HG03045 (cell line): Measurements from ENCODE around the gene DAPK1.

Source experiments
- ATAC-seq: cut with Tn5 transposase; IDR thresholded peaks from one replicate; pipeline ENCODE4 v1.9.1; 2021; ENCODE audit warnings: mild to moderate bottlenecking, moderate library complexity; ENCODE audit not compliant: unreplicated experiment

The DAPK1 gene

DNA sequence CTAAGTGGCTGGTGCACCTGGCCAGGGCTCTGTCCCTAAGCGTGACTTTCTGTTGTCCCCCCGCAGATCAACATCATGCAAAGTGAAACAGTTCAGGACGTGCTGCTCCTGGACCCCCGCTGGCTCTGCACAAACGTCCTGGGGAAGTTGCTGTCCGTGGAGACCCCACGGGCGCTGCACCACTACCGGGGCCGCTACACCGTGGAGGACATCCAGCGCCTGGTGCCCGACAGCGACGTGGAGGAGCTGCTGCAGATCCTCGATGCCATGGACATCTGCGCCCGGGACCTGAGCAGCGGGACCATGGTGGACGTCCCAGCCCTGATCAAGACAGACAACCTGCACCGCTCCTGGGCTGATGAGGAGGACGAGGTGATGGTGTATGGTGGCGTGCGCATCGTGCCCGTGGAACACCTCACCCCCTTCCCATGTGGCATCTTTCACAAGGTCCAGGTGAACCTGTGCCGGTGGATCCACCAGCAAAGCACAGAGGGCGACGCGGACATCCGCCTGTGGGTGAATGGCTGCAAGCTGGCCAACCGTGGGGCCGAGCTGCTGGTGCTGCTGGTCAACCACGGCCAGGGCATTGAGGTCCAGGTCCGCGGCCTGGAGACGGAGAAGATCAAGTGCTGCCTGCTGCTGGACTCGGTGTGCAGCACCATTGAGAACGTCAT, 208.5 kb downstream of the DAPK1 start:
- ATAC-seq = no peak

DNA sequence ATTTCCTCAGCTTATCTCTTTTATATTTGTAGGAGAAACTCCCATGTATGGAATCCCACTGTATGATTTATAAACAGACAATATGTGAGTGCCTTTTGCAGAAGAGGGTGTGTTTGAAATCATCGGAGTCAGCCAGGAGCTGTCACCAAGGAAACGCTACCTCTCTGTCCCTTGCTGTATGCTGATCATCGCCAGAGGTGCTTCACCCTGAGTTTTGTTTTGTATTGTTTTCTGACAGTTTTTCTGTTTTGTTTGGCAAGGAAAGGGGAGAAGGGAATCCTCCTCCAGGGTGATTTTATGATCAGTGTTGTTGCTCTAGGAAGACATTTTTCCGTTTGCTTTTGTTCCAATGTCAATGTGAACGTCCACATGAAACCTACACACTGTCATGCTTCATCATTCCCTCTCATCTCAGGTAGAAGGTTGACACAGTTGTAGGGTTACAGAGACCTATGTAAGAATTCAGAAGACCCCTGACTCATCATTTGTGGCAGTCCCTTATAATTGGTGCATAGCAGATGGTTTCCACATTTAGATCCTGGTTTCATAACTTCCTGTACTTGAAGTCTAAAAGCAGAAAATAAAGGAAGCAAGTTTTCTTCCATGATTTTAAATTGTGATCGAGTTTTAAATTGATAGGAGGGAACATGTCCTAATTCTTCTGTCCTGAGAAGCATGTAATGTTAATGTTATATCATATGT, 210.3 kb downstream of the DAPK1 start:
- ATAC-seq = no peak

DNA sequence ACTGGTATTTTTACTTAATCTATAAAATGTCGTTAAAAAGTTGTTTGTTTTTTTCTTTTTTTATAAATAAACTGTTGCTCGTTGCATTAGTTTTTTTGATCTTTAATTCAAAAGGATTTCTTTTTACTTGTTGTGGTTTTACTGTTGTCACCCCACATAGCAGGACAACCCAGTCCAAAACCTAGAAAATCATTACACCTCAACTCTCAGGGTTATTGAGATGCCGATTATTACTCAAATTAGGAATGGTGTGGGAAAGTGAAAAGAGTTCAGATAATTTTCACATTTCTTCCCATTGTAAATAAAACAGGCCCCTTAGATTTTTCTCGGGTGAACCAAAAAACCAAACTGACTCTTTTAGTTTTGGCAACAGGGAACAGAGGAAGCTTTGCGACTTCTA, 210.9 kb downstream of the DAPK1 start:
- no peak for ATAC-seq

DNA sequence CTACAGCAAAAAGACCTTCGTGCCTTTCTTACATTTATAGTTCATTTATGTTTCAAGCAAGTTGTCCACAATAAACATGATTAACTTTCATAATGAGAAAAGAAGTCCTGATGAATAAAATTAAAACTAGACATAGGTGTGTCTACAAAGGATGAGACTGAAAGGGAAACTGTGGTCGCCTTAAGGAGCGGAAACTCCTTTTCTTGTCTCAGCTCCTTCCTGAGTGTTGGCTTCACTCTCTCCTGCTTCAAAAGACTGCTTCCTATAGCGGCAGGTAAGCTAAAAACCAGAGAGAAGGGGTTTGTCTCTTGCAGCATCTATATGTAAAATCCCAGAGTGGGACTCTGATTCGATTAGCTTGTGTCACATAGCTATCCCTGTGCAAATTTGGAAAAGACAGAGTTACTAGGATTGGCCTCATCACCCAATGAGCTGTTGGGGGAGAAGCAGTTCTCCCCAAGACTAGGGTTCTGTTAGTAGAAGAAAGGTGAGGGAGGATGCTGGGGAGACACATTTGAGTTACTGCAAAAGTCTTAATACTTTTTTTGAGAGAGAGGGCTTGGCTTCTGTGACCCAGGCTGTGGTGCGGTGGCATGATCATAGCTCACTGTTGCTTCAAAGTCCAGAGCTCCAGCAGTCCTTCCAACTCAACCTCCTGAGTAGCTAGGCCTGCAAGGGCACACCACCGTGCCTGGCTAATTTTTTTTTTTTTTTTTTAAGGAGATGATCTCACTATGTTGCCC, 211.5 kb downstream of the DAPK1 start:
- no peak for ATAC-seq

DNA sequence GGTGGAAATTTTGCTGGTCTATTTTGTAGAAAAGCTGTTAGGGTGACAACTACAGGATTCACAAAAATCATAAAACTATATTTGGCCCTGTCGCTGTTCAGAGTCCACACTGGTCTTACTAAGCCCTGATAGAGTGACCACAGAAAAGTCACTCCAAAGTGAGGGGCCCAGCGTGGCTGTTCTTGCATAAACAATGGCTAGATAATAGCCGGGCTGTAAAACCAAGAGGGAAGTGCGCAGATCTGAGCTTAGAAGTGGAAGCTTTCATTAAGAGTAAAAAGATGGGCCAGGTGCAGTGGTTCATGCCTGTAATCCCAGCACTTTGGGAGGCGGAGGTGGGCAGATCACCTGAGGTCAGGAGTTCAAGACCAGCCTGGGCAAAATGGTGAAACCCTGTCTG, 212.8 kb downstream of the DAPK1 start:
- no peak for ATAC-seq

DNA sequence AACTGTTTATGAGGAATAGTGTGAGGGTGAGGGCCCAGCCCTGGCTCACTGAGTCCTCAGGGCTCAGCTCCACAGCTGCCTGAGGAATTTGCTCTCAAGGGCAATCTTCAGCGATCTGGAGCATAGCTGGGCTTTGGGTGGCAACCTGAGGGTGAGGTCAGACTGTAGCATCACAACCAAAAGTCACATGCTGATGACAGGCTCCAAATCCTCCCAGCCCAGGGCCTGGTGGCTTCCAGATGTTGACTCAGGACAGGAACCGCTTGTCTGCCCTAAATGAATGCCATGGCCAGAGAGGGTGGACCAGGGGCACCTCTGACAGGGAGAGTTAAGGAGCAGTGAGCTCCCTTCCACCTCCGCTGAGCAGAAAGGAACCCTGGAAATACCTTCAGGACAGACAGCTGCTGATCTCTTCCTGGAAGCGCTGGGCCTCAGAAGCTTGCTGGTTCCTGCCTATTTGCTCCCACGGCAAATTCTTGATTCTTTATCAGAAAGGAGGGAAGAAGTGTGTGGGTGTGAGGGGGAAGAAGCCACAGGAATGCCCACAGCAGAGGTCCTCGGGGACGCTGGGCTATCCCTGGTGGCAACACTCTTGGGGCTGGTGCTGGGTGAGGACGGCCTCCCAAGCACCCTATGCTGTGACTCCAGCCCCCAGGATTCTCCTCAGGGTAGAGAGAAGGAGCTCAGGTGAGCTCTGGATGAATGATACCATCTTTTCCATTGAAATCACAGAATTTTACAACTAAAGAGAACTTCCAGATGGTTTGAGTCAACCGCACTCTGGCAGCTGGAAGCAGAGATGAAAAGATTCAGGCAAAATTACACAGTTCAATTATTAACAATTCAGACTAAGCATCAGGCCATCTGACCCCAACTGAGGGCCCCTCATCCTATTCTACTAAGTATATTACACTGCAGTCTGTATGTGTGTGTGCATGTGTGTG, 214.5 kb downstream of the DAPK1 start:
- ATAC-seq = no peak

DNA sequence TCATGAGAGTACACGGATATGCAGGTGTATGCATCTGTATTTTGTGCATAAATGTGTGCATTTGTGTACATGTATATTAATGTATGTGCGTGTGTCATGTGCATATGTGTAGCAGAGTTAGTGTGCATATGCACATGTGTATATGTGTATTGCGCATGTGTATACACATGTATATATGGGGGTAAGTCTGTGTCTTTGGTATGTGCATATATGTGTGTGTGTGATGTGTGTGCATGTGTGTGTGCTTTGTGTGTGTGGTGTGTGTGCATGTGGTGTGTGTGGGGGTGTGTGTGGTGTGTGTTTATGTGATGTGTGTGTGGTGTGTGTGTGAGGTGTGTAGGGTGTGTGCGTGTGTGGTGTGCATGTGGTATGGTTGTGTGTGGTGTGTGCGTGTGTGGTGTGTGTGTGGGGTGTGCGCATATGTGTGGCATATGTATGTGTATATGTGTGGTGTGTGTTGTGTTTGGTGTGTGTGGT, 215.2 kb downstream of the DAPK1 start:
- no peak for ATAC-seq

DNA sequence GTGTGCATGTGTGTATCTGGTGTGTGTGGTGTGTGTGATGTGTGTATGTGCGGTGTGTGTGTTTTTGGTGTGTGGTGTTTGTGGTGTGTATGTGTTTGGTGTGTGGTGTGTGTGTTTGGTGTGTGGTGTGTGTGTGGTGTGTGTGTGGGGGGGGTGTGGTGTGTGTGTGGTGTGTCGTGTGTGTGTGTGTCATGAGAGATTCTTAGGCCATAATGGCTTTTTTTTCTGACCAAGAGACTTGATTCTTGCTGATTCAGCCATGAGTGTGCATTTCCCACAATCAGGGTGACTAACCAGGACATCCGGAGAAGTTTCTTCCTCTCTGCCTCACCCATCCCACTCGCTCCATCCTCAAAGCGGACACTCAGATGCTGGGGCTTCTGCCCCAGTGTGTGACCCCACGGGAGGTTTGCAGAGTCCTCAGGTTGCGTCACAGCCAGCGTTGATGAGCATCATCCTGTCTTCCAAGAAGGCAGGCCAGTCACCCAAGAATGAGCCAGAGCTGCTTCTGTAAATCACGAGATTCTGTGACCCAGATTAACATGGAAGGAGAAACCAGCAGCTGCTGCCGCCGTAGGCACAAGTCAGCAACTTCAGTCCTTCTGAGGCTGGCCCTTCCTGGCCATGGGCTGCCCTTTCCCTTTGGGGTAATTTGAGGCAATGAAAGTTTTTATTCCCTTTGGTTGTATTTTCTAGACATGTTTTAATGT, 215.8 kb downstream of the DAPK1 start:
- no peak for ATAC-seq

DNA sequence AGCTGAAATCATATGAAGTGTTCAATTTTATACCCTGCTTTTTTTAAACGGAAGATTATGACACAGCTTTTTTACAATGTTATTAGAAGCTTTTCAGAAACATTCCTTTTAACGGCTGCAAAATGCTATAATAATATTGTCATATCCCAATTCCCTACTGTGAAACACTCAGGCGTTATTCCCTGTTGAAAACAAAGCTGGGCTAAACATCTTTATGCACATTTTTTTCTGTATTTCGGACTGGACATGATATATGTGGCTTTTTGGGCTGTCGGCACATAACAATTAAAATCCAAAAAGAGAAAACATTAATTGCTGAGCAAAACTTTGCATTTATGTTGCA, 216.3 kb downstream of the DAPK1 start:
- ATAC-seq = no peak

DNA sequence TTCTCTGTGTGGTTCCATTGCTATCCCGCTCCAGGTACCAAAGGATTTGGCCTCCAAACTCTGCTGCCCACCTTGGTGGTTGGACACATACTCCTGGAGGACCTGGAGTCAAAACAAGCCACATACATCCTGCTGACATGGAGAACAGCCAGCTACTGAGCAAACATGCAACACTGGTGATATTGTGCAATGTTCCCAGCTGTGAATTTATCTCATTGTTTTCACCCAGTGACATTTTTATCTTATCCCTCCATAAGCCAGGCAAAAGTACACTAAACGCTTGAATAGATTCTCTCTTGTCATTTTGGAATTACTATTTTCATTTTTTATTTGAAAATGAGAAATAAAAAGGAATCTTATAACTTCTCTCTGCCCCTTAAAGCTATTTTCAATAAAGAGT, 217.2 kb downstream of the DAPK1 start:
- no peak for ATAC-seq

DNA sequence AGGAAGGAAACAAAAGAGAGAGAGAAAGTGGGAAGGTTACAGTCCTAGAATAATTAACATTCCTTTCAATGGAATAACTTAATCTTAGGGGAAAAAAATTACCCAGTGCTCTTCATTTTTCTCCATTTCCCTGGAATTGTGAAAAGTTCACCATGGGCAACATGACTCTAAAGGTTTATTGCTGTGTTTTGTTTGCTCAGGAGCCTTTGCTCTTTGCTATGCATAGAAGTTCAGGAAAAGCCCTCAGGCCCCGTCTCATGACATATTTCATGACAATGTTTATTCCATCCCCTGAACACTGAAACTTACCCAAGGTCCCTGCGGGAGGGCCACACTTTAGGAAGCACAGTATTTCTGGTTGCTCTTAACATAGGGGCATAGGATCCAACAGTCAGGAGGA, 218.5 kb downstream of the DAPK1 start:
- no peak for ATAC-seq

DNA sequence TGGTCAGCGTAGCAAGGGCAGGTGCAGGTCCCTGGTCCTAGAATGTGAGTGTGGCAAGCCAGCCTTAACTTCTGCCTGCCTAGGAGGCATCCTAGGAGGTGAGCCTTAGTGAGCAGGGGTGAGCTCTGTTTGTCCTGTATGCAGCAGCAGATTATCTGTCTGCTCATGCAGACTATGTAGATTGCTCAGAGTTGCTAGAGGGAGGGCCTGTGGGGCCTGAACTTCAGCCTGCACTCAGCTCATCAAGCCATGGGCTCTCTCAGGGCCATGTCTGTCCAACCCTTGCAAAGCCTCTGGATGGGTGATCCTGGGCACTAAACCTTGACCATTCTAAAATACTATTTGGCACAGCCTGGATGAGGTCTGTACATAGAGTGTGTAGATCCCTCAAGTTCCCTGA, 219.8 kb downstream of the DAPK1 start:
- ATAC-seq = no peak

DNA sequence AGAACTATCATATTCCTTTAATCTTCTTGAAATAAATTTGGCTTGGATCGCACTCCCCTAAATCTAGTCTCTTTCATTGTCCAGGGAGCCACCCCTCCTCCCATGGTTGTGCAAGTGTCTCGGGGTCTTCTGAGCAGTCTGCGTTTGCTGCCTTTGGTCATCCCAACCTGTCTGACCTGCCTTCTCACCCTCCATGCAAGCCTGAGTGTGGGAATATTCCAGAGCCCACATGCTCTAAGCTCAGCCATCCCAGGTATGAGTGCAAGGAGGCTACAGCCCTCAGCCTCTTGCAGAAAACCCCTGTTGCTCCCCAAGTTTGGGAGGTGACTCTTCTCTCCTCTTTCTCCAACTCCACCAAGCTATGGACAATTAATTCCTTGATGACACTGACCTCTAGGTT, 220.6 kb downstream of the DAPK1 start:
- no peak for ATAC-seq

DNA sequence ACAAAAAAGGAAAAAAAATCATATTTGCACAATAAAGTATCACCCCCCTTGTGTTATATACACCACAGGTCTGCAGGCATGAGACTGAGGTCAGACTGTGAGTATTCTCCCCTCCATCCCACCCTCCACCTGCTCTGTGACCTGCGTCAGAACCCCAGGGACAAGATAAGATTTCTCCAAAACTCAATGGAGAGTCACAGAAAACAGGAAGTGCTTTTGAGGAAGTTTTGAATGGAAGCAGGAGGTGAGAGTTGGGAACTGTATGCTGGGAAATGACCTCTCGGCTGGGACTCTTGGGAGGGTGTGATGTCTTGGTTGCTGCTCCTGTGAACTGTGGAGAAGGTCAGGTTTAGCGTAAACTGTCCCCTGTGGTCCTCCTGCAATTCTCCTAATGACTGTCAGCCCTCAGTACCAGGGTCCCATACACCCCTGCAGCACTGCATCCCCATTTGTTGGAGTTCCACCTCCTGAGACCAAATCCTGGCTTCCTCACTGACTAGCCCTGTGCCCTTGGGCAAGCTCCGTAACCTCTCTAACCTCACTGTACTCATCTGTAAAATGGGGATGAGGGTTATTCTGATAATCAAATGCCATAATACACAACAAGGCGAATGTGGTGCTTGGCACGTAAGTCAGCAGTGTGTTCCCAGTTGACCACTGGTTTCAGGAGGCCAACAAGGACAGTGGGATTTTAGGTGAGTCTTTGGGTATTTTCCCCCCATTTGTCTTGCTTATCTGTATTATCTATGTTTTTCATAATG, 221.4 kb downstream of the DAPK1 start:
- ATAC-seq = no peak

DNA sequence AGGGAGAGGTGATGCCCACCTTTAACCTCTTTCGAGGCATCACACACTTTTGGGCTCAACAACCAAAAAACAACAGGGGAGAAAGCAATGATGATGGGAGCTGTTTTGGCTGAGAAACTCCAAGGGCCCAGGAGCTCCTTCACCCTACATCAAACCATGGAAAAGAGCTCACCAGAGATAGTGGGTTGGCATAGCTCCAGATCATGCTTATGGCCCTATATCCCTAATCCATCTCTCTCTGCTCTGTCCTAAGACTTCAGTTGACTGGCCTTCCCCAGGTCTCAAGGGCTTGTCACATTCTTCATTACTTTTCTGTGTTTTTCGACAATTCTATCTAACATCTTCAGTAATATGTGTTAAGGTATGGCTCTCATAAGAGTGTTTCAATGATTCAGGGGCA, 222.5 kb downstream of the DAPK1 start:
- ATAC-seq = no peak

DNA sequence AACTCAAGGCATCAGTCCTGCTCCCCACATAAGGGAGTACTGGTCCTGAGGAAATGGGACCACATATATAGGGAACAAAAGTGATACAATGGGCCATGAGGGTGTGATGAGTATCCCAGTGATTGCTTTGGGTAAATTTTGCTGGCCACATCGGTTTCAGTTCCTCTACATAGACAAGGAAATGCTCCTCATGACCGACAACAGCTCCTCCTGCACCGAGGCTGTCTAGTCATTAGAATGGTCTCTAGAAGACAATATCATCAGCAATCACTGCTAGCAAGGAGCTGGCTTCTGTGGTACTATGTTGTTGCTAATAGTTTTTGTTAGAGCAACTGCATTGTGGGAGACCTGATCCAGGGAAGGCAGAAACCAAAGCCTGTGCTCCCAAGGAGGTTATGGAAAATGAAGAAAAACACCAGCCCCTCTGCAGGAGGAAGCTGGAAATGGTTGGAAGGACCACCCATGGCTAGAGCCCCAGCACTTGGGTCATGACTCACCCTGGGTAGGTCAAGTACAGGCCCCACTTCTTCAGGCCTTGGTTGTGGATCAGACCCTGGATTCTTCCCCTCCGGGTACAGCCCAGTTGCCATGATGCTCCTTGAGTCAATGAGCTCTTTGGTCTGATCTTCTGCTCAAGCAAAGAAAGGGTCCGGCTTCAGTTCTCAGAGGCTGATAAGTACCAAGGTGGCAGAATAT, 224.9 kb downstream of the DAPK1 start:
- ATAC-seq = no peak

DNA sequence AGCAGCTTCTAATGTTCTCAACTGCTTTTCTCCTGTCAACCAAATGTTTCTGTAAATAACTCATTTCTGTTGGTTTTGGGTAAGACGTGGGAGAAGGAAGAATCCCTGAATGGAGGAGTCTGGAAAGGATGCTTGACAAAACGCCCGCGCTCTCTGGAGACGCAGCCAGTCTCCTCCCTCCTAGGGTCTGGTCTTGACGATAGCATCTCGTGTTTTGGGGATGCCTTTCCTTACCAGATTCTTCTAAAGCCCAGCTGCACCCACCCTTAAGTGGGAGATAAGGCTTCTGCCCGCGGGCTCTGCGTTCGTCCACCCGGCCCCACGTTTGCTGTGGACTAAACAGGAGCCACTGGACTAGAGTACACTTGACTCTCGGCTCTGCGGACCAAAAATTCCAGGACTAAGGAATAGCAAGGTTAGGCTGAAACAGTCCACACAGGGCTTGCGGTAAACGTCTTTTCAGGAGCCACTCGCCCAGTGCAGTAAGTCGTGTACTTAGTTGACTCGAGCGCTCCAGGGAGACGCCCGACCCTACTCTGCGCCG, 227.8 kb downstream of the DAPK1 start:
- no peak for ATAC-seq

DNA sequence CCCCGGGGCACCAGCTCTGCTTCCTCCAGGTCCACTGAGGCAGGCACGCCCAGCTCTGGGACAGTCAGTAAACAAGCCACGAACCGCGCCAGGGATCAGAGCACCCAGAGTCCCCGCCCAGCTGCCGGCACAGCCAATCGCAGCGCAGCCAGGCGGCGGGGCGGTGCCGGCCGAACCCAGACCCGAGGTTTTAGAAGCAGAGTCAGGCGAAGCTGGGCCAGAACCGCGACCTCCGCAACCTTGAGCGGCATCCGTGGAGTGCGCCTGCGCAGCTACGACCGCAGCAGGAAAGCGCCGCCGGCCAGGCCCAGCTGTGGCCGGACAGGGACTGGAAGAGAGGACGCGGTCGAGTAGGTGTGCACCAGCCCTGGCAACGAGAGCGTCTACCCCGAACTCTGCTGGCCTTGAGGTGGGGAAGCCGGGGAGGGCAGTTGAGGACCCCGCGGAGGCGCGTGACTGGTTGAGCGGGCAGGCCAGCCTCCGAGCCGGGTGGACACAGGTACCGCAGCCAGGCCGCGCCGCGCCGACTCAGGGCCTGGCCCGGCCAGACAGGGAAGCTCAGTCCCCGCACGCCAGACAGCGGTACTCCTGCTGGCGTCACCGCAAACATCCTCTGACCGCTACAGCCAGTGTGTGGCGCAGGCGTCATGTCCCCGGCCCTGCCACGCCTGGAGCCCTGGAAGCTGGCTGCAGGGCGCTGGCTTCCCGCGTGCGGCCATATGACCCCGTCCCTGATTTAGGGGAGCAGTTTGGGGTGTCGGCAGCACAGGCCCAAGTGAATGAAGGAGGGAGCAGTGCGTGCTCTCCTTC, 228.4 kb downstream of the DAPK1 start, which contains the start of gene CTSL:
CTSL (plus strand) TSS at position 220 of the 810 bp plus-strand sequence. CDS start 1,485 bp downstream, outside the sequence.
- no peak for ATAC-seq
